DND-41 (cell line): ENCODE results near the gene DEAF1.

Experiments
- ATAC-seq: fragments of 200-7000 bp; cut with Tn5 transposase; 3 replicates; pipeline ENCODE4 v1.9.1; 2021; ENCODE audit warnings: low read depth; ENCODE audit not compliant: insufficient read depth
- DNase-seq: peaks from one replicate; pipeline ENCODE4 v3.0.0-alpha.2; 2020
- H2AFZ ChIP-seq: 2 replicates; pipeline ENCODE4 v1.6.0; 2012; ENCODE audit warnings: low read depth, low read length
- H3K27ac ChIP-seq: 2 replicates; pipeline ENCODE4 v1.5.1; 2012; ENCODE audit warnings: low read length, inconsistent platforms
- H3K27me3 ChIP-seq: fragments of 200-600 bp; sonication (generic); 2 replicates; pipeline ENCODE4 v1.6.0; 2012; ENCODE audit warnings: low read length, mild to moderate bottlenecking, inconsistent platforms; ENCODE audit not compliant: insufficient read depth, poor library complexity
- H3K36me3 ChIP-seq: 2 replicates; pipeline ENCODE4 v1.5.1; 2012; ENCODE audit warnings: low read length, inconsistent platforms; ENCODE audit not compliant: insufficient read depth
- H3K4me1 ChIP-seq: 2 replicates; pipeline ENCODE4 v1.5.1; 2012; ENCODE audit warnings: mild to moderate bottlenecking, low read length; ENCODE audit not compliant: insufficient read depth
- H3K4me2 ChIP-seq: 2 replicates; pipeline ENCODE4 v1.6.0; 2012; ENCODE audit warnings: mild to moderate bottlenecking, moderate library complexity, low read length, inconsistent platforms; ENCODE audit not compliant: insufficient read depth
- H3K4me3 ChIP-seq, 2 experiments: fragments of 200-600 bp in 1 of 2; shearing (Covaris generic) in 1 of 2; 2 replicates each; pipeline ENCODE4 v1.5.1; 2012 to 2016; ENCODE audit warnings: inconsistent platforms in 2 of 2, low read length in 2 of 2, mild to moderate bottlenecking in 2 of 2, low read depth in 1 of 2, moderate library complexity in 1 of 2
- H3K79me2 ChIP-seq: 2 replicates; pipeline ENCODE4 v1.6.0; 2012; ENCODE audit warnings: low read length, inconsistent platforms; ENCODE audit not compliant: insufficient read depth
- H3K9ac ChIP-seq: 2 replicates; pipeline ENCODE4 v1.6.0; 2012; ENCODE audit warnings: low read depth, mild to moderate bottlenecking, inconsistent platforms, low read length, moderate library complexity
- H3K9me3 ChIP-seq: 2 replicates; pipeline ENCODE4 v1.5.1; 2012; ENCODE audit warnings: low read length, moderate library complexity, mild to moderate bottlenecking, inconsistent platforms; ENCODE audit not compliant: insufficient read depth, severe bottlenecking
- H4K20me1 ChIP-seq: 2 replicates; pipeline ENCODE4 v1.6.0; 2012; ENCODE audit warnings: low read length; ENCODE audit not compliant: insufficient read depth
- CTCF ChIP-seq: IDR thresholded peaks from 2 replicates; pipeline ENCODE4 v1.5.1; 2012; ENCODE audit warnings: borderline replicate concordance, low read length, moderate library complexity, mild to moderate bottlenecking; ENCODE audit not compliant: poor library complexity, severe bottlenecking; ENCODE audit errors: extremely low read depth
- EZH2 ChIP-seq: IDR thresholded peaks from 3 replicates; pipeline ENCODE4 v1.6.1; 2012; ENCODE audit warnings: borderline replicate concordance, low read depth, mild to moderate bottlenecking, moderate library complexity, low read length, inconsistent platforms; ENCODE audit not compliant: severe bottlenecking

Gene DEAF1

GRCh38 chr11:680970-681369 lies 14.1 kb downstream of the DEAF1 start:
- H3K79me2 ChIP-seq = no peaks in the 10 kb centered on the region
- H3K9me3 ChIP-seq = no peaks in the 10 kb centered on the region
- no peak overlapping the region for H2AFZ ChIP-seq
- no peak overlapping the region for H3K27ac ChIP-seq
- peaks cover 80% of the 10 kb centered on the region for H3K36me3 ChIP-seq
- H3K9ac ChIP-seq = no peak overlapping the region
- no peak for DNase-seq
- 0 out of 2 replicates have a peak, but pooled peaks cover 4% of the 10 kb centered on the region for H4K20me1 ChIP-seq
- H3K4me2 ChIP-seq = no peak overlapping the region
- H3K4me1 ChIP-seq = no peaks in the 10 kb centered on the region
- TF ChIP-seq EZH2 (no peak), CTCF (no peak)
- no peak for ATAC-seq
- no peaks in the 10 kb centered on the region for H3K27me3 ChIP-seq
- no peak overlapping the region for H3K4me3 ChIP-seq

- H4K20me1 ChIP-seq = 0 out of 2 replicates have a peak, but pooled peaks cover 4% of the 10 kb centered on the region
- H3K36me3 ChIP-seq = peaks cover 78% of the 10 kb centered on the region
- H3K27ac ChIP-seq = no peak overlapping the region
- no peaks in the 10 kb centered on the region for H3K27me3 ChIP-seq
- no peaks in the 10 kb centered on the region for H3K4me1 ChIP-seq
- H3K9me3 ChIP-seq = no peaks in the 10 kb centered on the region
- no peak overlapping the region for H3K4me2 ChIP-seq
- H2AFZ ChIP-seq = no peak overlapping the region
- ATAC-seq = no peak
- TF ChIP-seq EZH2 (no peak), CTCF (no peak)
- no peaks in the 10 kb centered on the region for H3K79me2 ChIP-seq
- no peak overlapping the region for H3K4me3 ChIP-seq
- H3K9ac ChIP-seq = no peak overlapping the region
- no peak for DNase-seq
These were observed 14.5 kb downstream of the DEAF1 start for GRCh38 chr11:680476-680875.

GRCh38 chr11:679271-680207 lies 15.5 kb downstream of the DEAF1 start:
- TF ChIP-seq CTCF = no peak
- no peak for TF ChIP-seq EZH2

More at GRCh38 chr11:679271-680207, 15.5 kb downstream of the DEAF1 start:
- H3K9me3 ChIP-seq = no peaks in the 10 kb centered on the region
- H3K36me3 ChIP-seq = peaks cover 77% of the 10 kb centered on the region
- H3K27me3 ChIP-seq = no peaks in the 10 kb centered on the region
- DNase-seq (no peak), ATAC-seq (no peak)
- H3K9ac ChIP-seq = no peak overlapping the region
- H3K4me3 ChIP-seq = no peak overlapping the region
- H3K79me2 ChIP-seq = no peaks in the 10 kb centered on the region
- H3K4me2 ChIP-seq = no peak overlapping the region
- H3K27ac ChIP-seq = no peak overlapping the region
- H4K20me1 ChIP-seq = 0 out of 2 replicates have a peak, but pooled peaks cover 4% of the 10 kb centered on the region
- H3K4me1 ChIP-seq = no peaks in the 10 kb centered on the region
- no peak overlapping the region for H2AFZ ChIP-seq
